ENCODE data around the gene AKAP13. TPM values are rescaled to one million over a fixed set of nuclear protein-coding genes. Genes with fewer than 3 reads are reported as not detected.

Gene AKAP13
- total RNA-seq, 4 donors from 2014 or later = 189 to 405 (median 244) TPM

DNA sequence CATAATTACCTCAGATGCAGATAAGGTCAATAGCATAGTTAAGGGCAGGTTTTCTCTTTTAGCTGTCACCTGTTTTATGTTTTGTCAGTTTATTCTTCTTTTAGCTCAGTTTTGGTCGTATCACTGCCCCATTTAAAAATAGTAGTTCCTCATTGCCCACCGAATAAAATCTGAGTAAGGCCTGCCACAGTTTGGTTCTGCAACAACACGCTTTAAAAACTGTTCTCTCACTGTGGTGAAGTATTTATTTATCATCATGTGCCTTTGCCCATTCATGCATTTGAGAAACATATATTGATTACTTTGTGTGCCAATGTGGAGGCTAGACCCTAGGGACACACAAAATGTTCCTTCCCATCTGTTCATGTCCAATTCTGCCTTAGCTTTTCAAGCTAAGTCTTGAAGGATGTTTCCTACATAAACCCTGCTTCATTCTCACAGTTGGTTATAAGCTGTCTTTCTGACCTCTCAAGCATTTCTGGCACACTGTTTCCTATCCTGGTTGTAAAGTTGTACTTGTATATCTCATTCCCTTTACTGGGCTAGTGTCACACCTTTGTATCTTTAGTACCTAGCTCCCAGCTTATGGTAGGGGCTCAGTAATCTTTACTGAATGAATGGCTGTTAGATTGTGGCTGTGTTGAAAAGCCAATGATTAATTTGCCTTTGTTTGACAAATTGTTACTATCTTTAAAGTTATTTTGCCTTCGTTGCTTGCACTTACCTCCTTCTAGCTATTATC is 23.9 kb downstream of the AKAP13 start:
- intact Hi-C loops (cut with DNase I) = loop anchor here (10.0 kb wide), 1 partner anchor 70 kb away; no protein-coding TSS in a partner anchor

DNA sequence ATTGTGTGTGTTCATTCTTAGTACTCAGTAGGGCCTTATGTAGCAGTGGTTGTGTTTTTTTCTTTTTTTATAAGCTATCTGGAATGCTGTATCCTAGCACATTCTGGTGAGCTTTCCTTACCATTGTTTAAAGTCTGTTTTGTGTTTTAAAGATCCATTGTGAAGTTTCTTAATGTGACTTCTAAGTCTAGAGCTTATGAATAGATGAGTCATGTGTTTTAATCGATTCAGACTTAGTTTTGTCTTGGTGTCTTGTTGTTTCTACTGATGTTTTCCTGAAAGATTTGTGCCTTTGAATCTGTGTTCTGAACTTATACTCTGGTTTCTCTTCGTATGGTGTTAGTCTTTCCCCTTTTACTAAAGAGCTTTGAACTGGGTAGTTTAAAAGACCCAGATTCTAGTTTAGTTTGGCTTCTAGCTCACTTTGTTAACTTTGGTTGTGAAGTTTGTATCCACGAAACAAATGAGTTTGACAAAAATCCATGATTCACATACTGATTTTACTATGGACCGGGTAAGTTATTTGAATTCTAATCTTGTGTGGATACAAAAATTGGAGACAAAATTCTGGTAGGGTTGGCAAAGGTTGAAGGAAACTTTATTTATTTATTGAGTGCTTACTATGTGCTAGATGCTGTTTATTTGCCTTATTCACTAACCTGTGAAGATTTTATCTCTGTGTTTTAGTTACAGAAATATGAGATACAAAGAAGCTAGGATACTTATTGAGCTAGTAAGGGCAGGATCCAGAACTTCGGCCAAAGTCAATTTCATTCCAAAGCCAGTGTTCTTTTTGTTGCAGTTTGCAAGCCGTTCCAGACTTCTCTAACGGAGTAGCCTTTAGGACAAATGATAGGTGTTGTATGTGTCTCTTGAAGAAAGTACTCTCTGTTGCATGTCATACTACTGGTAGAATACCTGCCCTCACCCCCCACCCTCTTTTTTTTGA is 24.8 kb downstream of the AKAP13 start:
- Histone ChIP-seq H3K4me1 (peaks cover 66 to 77% of the 10 kb centered on the region in 2 donors), H3K4me3 (replicated peaks in 1 of 3) (no peak overlapping the region), H3K9me3 (no peaks in the 10 kb centered on the region), H3K27ac (peak overlapping the region in 2 of 3 donors; percentile 7 to 49), H3K36me3 (no peaks in the 10 kb centered on the region), H3K27me3 (no peaks in the 10 kb centered on the region)
- no peak for TF ChIP-seq POLR2A (IDR thresholded peaks at IDR 0.05)
- TF ChIP-seq, protein P1, sequence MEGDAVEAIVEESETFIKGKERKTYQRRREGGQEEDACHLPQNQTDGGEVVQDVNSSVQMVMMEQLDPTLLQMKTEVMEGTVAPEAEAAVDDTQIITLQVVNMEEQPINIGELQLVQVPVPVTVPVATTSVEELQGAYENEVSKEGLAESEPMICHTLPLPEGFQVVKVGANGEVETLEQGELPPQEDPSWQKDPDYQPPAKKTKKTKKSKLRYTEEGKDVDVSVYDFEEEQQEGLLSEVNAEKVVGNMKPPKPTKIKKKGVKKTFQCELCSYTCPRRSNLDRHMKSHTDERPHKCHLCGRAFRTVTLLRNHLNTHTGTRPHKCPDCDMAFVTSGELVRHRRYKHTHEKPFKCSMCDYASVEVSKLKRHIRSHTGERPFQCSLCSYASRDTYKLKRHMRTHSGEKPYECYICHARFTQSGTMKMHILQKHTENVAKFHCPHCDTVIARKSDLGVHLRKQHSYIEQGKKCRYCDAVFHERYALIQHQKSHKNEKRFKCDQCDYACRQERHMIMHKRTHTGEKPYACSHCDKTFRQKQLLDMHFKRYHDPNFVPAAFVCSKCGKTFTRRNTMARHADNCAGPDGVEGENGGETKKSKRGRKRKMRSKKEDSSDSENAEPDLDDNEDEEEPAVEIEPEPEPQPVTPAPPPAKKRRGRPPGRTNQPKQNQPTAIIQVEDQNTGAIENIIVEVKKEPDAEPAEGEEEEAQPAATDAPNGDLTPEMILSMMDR (IDR thresholded peaks at IDR 0.05) = no peak
- intact Hi-C loops (cut with DNase I) = loop anchor here (10.0 kb wide), 1 partner anchor 70 kb away; no protein-coding TSS in a partner anchor
- DNase-seq = no peak
- WGBS, 2 donors = 68 to 82% methylated on average over 7 of the region's 7 CpGs

More for the DNA sequence above, 23.9 kb downstream of the AKAP13 start:
- Histone ChIP-seq H3K9me3 (no peaks in the 10 kb centered on the region), H3K27me3 (no peaks in the 10 kb centered on the region), H3K36me3 (no peaks in the 10 kb centered on the region), H3K4me3 (replicated peaks in 1 of 3) (no peak overlapping the region), H3K27ac (peak overlapping the region in 2 of 3 donors; percentile 7 to 49), H3K4me1 (peaks cover 66 to 77% of the 10 kb centered on the region in 2 donors)
- TF ChIP-seq, protein P1 (IDR thresholded peaks at IDR 0.05) = no peak
- no peak for TF ChIP-seq POLR2A (IDR thresholded peaks at IDR 0.05)
- no peak for DNase-seq
- WGBS, 2 donors = 69 to 76% methylated on average over 4 of the region's 4 CpGs

DNA sequence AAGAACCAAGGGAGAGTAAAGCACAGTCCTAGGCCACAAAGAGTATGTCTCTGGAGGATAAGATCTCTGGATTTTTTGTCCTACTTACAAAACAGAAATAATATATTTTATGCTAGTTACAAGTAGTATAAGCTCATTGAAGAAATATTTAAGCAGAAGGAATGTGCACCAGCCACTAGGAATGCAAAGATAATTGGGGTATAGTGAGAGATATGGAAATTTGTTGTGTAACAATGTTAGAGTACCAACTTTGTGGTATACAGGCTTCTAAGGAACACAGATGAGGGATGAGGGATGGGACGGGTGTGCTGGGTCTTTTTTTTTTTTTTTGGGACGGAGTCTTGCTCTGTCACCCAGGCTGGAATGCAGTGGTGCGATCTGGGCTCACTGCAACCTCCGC is 26.5 kb downstream of the AKAP13 start:
- no peak overlapping the region for H3K4me3 ChIP-seq (replicated peaks in 1 of 3)
- 74 to 88% methylated on average over 4 of the region's 4 CpGs for WGBS, 2 donors
- TF ChIP-seq, protein P1 (IDR thresholded peaks at IDR 0.05) = no peak
- no peak for TF ChIP-seq POLR2A (IDR thresholded peaks at IDR 0.05)
- DNase-seq = no peak
- intact Hi-C loops (cut with DNase I) = loop anchor here (10.0 kb wide), 1 partner anchor 72 kb away; no protein-coding TSS in a partner anchor
- no peaks in the 10 kb centered on the region for H3K9me3 ChIP-seq
- no peaks in the 10 kb centered on the region for H3K36me3 ChIP-seq
- H3K4me1 ChIP-seq = peaks cover 61 to 71% of the 10 kb centered on the region in 2 donors
- no peaks in the 10 kb centered on the region for H3K27me3 ChIP-seq
- peak overlapping the region in 2 of 3 donors; percentile 66 to 75 for H3K27ac ChIP-seq

DNA sequence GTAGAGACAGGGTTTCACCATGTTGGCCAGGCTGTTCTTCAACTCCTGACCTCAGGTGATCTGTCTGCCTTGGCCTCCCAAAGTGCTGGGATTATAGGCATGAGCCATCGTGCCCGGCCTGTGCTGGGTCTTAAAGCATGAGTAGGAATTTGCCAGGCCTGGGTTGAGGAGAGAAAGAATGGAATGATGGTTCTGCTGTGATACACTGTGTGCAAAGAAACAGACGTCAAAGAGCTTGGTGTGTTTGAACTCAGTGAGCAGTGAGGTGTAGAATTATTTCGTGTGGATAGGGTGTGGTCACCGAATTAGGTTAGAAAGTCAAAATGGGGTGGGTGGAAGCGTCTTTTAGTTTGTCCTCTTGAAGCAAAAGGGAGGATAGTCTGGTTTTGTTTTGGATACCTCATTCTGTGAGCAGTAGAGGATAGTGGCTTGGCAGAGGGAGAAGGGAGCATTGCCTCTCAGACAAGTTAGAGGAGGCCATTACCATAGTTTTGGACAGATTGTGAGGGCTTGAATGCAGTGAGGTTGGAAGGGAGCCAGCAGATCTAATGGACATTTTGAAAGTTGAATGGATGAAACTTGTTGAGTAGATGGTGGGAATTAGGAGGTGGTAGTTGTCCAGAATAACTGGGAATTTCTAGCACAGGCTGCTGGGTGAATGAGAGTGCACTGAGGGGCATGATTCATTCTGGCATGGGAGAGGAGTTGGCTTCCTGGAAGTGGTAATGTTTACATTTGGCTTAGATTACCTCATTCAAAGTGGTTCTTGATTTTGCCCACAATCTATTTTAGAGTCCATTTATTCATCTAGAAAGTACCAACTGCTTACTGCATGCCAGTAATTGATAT is 27.2 kb downstream of the AKAP13 start:
- Histone ChIP-seq H3K4me3 (replicated peaks in 1 of 3) (no peak overlapping the region), H3K36me3 (no peaks in the 10 kb centered on the region), H3K27ac (peak overlapping the region; percentile 47 to 75 (median 66)), H3K9me3 (no peaks in the 10 kb centered on the region), H3K27me3 (no peaks in the 10 kb centered on the region), H3K4me1 (peaks cover 56 to 71% of the 10 kb centered on the region in 2 donors)
- no peak for TF ChIP-seq POLR2A (IDR thresholded peaks at IDR 0.05)
- TF ChIP-seq, protein P1 (IDR thresholded peaks at IDR 0.05) = no peak
- peak; percentile 4 to 5 for DNase-seq
- intact Hi-C loops (cut with DNase I) = loop anchor here (10.0 kb wide), 1 partner anchor 73 kb away; no protein-coding TSS in a partner anchor
- 50 to 59% methylated on average over 6 of the region's 6 CpGs for WGBS, 2 donors
